Fibroblast of peridontal ligament (primary cell): ENCODE measurements around the gene TMC5.
"Not testable (repeated sequence)": the region's sequence is repeated elsewhere in the genome, so short reads cannot be mapped to it uniquely, and the experiment has no call there.

Experiments used
- DNase-seq: peaks from one replicate; pipeline ENCODE4 v3.0.0-alpha.2; 2010; ENCODE audit errors: extremely low read depth

Gene TMC5

GRCh38 chr16:19543278-19543996 is 125.8 kb downstream of the TMC5 start:
- DNase-seq, result not testable (repeated sequence)

GRCh38 chr16:19548144-19548543 is 130.5 kb downstream of the TMC5 start:
- DNase-seq, result no peak
